Tibial nerve (tissue), 3 donors: ENCODE measurements around the gene COL4A6.

Source experiments
- CTCF ChIP-seq, 5 experiments: fragments of 200-600 bp in 3 of 5; fragments of 450-650 bp in 2 of 5; sonication (generic) in 3 of 5; IDR thresholded peaks; one replicate each; pipeline ENCODE4 v1.5.1; 2016 to 2019; ENCODE audit warnings: antibody characterized with exemption in 5 of 5, mild to moderate bottlenecking in 3 of 5, moderate library complexity in 2 of 5
- POLR2A ChIP-seq, 2 donors: fragments of 450-650 bp; IDR thresholded peaks; one replicate each; pipeline ENCODE4 v1.6.1; 2017; ENCODE audit warnings: antibody characterized with exemption in 2 of 2, mild to moderate bottlenecking in 2 of 2, moderate library complexity in 2 of 2

GRCh38 chrX:108148524-108148923 lies 289.7 kb downstream of the COL4A6 start:
- TF ChIP-seq POLR2A (IDR thresholded peaks at IDR 0.05) (no peak), CTCF (IDR thresholded peaks at IDR 0.05) (no peak)
